ENCODE results near the gene PRTN3.
A peak's percentile ranks its signal among the peaks of the same experiment; 100 is the strongest.
"Not testable (repeated sequence)": the region's sequence is repeated elsewhere in the genome, so short reads cannot be mapped to it uniquely, and the experiment has no call there.

PRTN3 gene

GRCh38 chr19:843836-844545 is 3.2 kb downstream of the PRTN3 start:
- peak overlapping the region; percentile 60 for H3K4me2 ChIP-seq
- peak overlapping the region; percentile 52; the same call in 1 of the 2 replicates for H2AFZ ChIP-seq (ENCODE audit: low read depth)
- H3K4me1 ChIP-seq (ENCODE audit: low read depth, poor library complexity, severe bottlenecking): peaks cover 42% of the 10 kb centered on the region
- no peaks in the 10 kb centered on the region; the same call in 1 of the 2 replicates for H3K27me3 ChIP-seq (ENCODE audit: insufficient read depth, low read depth)
- TF ChIP-seq, protein P1, sequence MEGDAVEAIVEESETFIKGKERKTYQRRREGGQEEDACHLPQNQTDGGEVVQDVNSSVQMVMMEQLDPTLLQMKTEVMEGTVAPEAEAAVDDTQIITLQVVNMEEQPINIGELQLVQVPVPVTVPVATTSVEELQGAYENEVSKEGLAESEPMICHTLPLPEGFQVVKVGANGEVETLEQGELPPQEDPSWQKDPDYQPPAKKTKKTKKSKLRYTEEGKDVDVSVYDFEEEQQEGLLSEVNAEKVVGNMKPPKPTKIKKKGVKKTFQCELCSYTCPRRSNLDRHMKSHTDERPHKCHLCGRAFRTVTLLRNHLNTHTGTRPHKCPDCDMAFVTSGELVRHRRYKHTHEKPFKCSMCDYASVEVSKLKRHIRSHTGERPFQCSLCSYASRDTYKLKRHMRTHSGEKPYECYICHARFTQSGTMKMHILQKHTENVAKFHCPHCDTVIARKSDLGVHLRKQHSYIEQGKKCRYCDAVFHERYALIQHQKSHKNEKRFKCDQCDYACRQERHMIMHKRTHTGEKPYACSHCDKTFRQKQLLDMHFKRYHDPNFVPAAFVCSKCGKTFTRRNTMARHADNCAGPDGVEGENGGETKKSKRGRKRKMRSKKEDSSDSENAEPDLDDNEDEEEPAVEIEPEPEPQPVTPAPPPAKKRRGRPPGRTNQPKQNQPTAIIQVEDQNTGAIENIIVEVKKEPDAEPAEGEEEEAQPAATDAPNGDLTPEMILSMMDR (conservative IDR thresholded peaks at IDR 0.05; ENCODE audit: low read depth, low read length): no peak
- peak overlapping the region; percentile 98 for H3K27ac ChIP-seq
- peak overlapping the region; percentile 94; the same call in 1 of the 2 replicates for H3K9ac ChIP-seq
- H3K36me3 ChIP-seq (ENCODE audit: insufficient read depth): no peaks in the 10 kb centered on the region
- H4K20me1 ChIP-seq (ENCODE audit: insufficient read depth): no peaks in the 10 kb centered on the region
- no peak overlapping the region for H3K4me3 ChIP-seq (IDR thresholded peaks at IDR 0.05; ENCODE audit: insufficient read depth, low read depth, low read length)
- H3K79me2 ChIP-seq (ENCODE audit: insufficient read depth, low read depth): peaks cover 21% of the 10 kb centered on the region

DNA sequence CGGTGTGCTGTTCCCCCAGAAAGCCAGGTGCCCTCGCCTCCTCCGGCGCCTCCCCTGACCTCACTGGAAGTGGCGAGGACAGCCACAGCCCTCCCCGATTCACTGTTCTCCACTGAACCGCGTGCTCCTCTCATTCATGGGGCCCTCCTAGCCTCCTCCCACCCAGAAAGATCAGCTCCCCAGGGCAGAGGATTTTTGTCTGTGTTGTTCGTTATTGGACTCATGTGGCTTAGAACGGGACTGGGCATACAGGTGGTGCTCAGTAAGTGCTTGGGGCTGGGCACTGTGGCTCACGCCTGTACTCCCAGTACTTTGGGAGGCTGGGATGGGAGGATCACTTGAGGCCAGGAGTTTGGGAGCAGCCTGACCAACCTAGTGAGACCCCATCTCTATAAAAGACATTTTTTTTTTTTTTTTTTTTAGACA is 3.8 kb downstream of the PRTN3 start:
- Histone ChIP-seq H2AFZ (ENCODE audit: low read depth) (peak overlapping the region; percentile 33; the same call in 1 of the 2 replicates), H3K4me2 (peak overlapping the region; percentile 96), H3K27me3 (ENCODE audit: insufficient read depth, low read depth) (no peaks in the 10 kb centered on the region)

DNA sequence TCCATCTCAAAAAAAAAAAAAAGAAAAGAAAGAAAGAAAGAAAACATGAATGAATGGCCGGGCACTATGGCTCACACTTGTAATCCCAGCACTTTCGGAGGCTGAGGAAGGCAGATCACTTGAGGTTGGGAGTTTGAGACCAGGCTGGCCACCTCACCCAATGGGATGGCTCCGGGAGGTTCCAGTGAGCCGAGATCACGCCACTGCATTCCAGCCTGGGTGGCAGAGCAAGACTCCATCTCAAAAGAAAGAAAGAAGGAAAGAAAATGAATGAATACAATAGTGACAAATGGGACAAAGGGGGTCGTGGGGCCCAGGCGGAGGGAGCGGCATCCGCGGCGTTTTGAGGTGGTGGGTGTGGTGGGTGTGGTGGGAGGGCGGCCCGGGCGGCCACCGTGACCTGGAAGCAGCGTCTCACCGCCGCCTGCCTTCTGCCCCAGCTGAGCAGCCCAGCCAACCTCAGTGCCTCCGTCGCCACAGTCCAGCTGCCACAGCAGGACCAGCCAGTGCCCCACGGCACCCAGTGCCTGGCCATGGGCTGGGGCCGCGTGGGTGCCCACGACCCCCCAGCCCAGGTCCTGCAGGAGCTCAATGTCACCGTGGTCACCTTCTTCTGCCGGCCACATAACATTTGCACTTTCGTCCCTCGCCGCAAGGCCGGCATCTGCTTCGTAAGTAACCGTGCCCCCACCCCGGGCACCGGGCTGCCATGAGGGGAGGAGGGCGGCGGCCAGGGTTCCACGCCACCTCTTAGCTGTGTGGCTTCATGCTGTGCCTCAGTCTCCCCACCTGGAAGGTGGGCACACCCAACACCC is 5.1 kb downstream of the PRTN3 start:
- Histone ChIP-seq H3K4me1 (ENCODE audit: low read depth, poor library complexity, severe bottlenecking) (peaks cover 42% of the 10 kb centered on the region), H3K4me3 (IDR thresholded peaks at IDR 0.05; ENCODE audit: insufficient read depth, low read depth, low read length) (no peak overlapping the region), H3K36me3 (ENCODE audit: insufficient read depth) (no peaks in the 10 kb centered on the region), H3K4me2 (peak overlapping the region; percentile 96), H3K27ac (peak overlapping the region; percentile 98), H4K20me1 (ENCODE audit: insufficient read depth) (no peaks in the 10 kb centered on the region), H3K9ac (peak overlapping the region; percentile 94), H3K79me2 (ENCODE audit: insufficient read depth, low read depth) (peaks cover 21% of the 10 kb centered on the region), H3K27me3 (ENCODE audit: insufficient read depth, low read depth) (no peaks in the 10 kb centered on the region), H2AFZ (ENCODE audit: low read depth) (no peak overlapping the region)
- TF ChIP-seq, protein P1 (conservative IDR thresholded peaks at IDR 0.05; ENCODE audit: low read depth, low read length): no peak

More for the DNA sequence above, 3.8 kb downstream of the PRTN3 start:
- H3K4me1 ChIP-seq (ENCODE audit: low read depth, poor library complexity, severe bottlenecking): peaks cover 42% of the 10 kb centered on the region
- H3K27ac ChIP-seq: peak overlapping the region; percentile 98
- H4K20me1 ChIP-seq (ENCODE audit: insufficient read depth): no peaks in the 10 kb centered on the region
- TF ChIP-seq, protein P1 (conservative IDR thresholded peaks at IDR 0.05; ENCODE audit: low read depth, low read length): no peak
- H3K36me3 ChIP-seq (ENCODE audit: insufficient read depth): no peaks in the 10 kb centered on the region
- no peak overlapping the region for H3K4me3 ChIP-seq (IDR thresholded peaks at IDR 0.05; ENCODE audit: insufficient read depth, low read depth, low read length)
- peak overlapping the region; percentile 94 for H3K9ac ChIP-seq
- peaks cover 21% of the 10 kb centered on the region for H3K79me2 ChIP-seq (ENCODE audit: insufficient read depth, low read depth)

DNA sequence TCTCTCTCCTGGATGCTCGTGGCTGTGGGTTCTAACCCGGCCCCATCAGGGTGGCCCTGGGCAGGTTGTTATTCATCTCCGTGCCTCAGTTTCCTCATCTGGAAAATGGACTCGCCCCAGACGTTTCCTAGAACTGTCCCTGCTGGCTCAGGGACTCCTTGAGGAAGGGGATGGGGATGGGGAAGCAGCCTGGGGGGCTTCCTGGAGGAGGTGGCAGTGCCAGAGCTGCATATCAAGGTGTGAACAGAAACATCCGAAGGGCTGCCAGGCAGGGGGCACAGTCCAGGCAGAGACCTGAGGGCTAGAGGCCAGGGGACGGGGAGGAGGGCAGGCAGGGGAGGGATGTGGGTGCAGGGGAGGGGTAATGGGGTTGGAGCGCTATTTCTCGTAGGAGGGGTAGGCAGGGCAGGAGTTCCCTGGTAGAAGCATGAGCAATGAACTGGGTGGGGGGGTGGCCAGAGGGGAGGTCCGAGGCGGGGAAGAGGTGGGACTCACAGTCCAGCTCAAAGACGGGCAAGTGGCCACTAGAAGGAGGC is 7.7 kb downstream of the PRTN3 start:
- H3K4me3 ChIP-seq (IDR thresholded peaks at IDR 0.05; ENCODE audit: insufficient read depth, low read depth, low read length): no peak overlapping the region
- no peak overlapping the region for H3K27ac ChIP-seq
- TF ChIP-seq, protein P1 (conservative IDR thresholded peaks at IDR 0.05; ENCODE audit: low read depth, low read length): no peak
- H3K9ac ChIP-seq: no peak overlapping the region
- H3K79me2 ChIP-seq (ENCODE audit: insufficient read depth, low read depth): peaks cover 21% of the 10 kb centered on the region
- no peaks in the 10 kb centered on the region for H3K36me3 ChIP-seq (ENCODE audit: insufficient read depth)
- H4K20me1 ChIP-seq (ENCODE audit: insufficient read depth): no peaks in the 10 kb centered on the region
- H3K4me2 ChIP-seq: peak overlapping the region; percentile 96; the same call in 1 of the 2 replicates
- no peaks in the 10 kb centered on the region for H3K27me3 ChIP-seq (ENCODE audit: insufficient read depth, low read depth)
- H2AFZ ChIP-seq (ENCODE audit: low read depth): no peak overlapping the region
- peaks cover 30% of the 10 kb centered on the region for H3K4me1 ChIP-seq (ENCODE audit: low read depth, poor library complexity, severe bottlenecking)

GRCh38 chr19:849195-849594 is 8.4 kb downstream of the PRTN3 start:
- peaks cover 25% of the 10 kb centered on the region for H3K4me1 ChIP-seq (ENCODE audit: low read depth, poor library complexity, severe bottlenecking)
- H3K79me2 ChIP-seq (ENCODE audit: insufficient read depth, low read depth): peaks cover 21% of the 10 kb centered on the region
- H4K20me1 ChIP-seq (ENCODE audit: insufficient read depth); H3K36me3 ChIP-seq (ENCODE audit: insufficient read depth); H3K27ac ChIP-seq; H3K27me3 ChIP-seq (ENCODE audit: insufficient read depth, low read depth); H2AFZ ChIP-seq (ENCODE audit: low read depth); H3K9ac ChIP-seq; H3K4me2 ChIP-seq; H3K4me3 ChIP-seq (IDR thresholded peaks at IDR 0.05; ENCODE audit: insufficient read depth, low read depth, low read length): not testable (repeated sequence)

All from KMS-11 (cell line).